Spleen (tissue), 7 donors: ENCODE data around the gene OR6X1.

Source experiments
- CTCF ChIP-seq, 11 experiments: fragments of 200-600 bp in 7 of 11; fragments of 450-650 bp in 4 of 11; sonication (generic) in 4 of 11; IDR thresholded peaks in 8 of 11; conservative IDR thresholded peaks in 3 of 11; 1 replicate in 7 of 11; 2 replicates in 4 of 11; pipeline versions ENCODE4 v1.4.0 to v1.8.0; 2016 to 2021; ENCODE audit warnings: antibody characterized with exemption in 11 of 11, inconsistent platforms in 4 of 11, mild to moderate bottlenecking in 1 of 11
- POLR2A ChIP-seq, 3 donors: fragments of 450-650 bp; IDR thresholded peaks; one replicate each; pipeline ENCODE4 v1.5.1; 2017; ENCODE audit warnings: antibody characterized with exemption in 3 of 3, mild to moderate bottlenecking in 1 of 3
- POLR2AphosphoS5 ChIP-seq, 3 donors: sonication (generic); formaldehyde crosslinking; IDR thresholded peaks; one replicate each; pipeline ENCODE4 v1.5.1; 2017; ENCODE audit warnings: antibody characterized with exemption in 3 of 3
- donor health status: DM: no; HTN: no; CAD: no; lungs with moderate emphysema.
- donor health status: DM: no; HTN: no; CAD: no.
- donor health status: DM: no; HTN: no; CAD: no.

- TF ChIP-seq CTCF (IDR thresholded peaks at IDR 0.05 in 8 of 11, conservative IDR thresholded peaks at IDR 0.05 in 3 of 11), result no peak
- TF ChIP-seq POLR2AphosphoS5 (IDR thresholded peaks at IDR 0.05), result no peak
- no peak for TF ChIP-seq POLR2A (IDR thresholded peaks at IDR 0.05)
Measured at GRCh38 chr11:123778511-123778910, 24.2 kb upstream of the OR6X1 start.
